ENCODE results near the gene SUN1. TPM values are rescaled to one million over a fixed set of nuclear protein-coding genes. Genes with fewer than 3 reads are reported as not detected.

Gene SUN1
- total RNA-seq, 1 donor from 2014 or later, result 183 TPM

- DNase-seq, result peak; percentile 12
- Histone ChIP-seq H3K9me3 (replicated peaks) (no peaks in the 10 kb centered on the region), H3K4me3 (no peak overlapping the region), H3K27me3 (ENCODE audit: low read depth) (peaks cover 22% of the 10 kb centered on the region), H3K4me1 (peaks cover 26% of the 10 kb centered on the region), H3K27ac (replicated peaks) (no peak overlapping the region), H3K36me3 (no peaks in the 10 kb centered on the region)
- TF ChIP-seq CTCF (IDR thresholded peaks at IDR 0.05; ENCODE audit: borderline replicate concordance), result no peak
- intact Hi-C loops (cut with micrococcal nuclease), result no loop called here
Observed at GRCh38 chr7:920351-921070, 88.2 kb downstream of the SUN1 start.

DNA sequence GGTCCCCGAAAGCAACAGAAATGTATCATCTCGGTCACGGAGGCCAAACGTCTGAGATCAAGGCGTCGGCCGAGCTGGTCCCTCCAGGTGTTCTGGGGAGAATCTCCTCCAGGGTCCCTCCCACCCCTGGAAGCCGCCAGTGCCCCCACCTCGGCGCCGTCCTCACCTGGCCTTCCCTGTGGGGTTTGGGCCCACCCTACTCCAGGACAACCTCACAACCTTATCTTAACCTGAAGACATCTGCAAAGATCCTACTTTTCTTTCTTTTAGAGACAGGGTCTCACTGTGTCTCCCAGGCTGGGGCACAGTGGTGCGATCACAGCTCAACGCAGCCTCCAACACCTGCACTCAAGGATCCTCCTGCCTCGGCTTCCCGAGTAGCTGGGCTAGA, 88.8 kb downstream of the SUN1 start:
- intact Hi-C loops (cut with micrococcal nuclease), result no loop called here
- H3K27me3 ChIP-seq (ENCODE audit: low read depth), result peaks cover 21% of the 10 kb centered on the region
- TF ChIP-seq CTCF (IDR thresholded peaks at IDR 0.05; ENCODE audit: borderline replicate concordance), result no peak
- no peak overlapping the region for H3K4me3 ChIP-seq
- DNase-seq, result no peak
- no peaks in the 10 kb centered on the region for H3K36me3 ChIP-seq
- peaks cover 28% of the 10 kb centered on the region for H3K4me1 ChIP-seq
- H3K9me3 ChIP-seq (replicated peaks), result no peaks in the 10 kb centered on the region
- H3K27ac ChIP-seq (replicated peaks), result no peak overlapping the region

- TF ChIP-seq CTCF (IDR thresholded peaks at IDR 0.05; ENCODE audit: borderline replicate concordance), result no peak
- Histone ChIP-seq H3K36me3 (no peaks in the 10 kb centered on the region), H3K4me3 (no peak overlapping the region), H3K9me3 (replicated peaks) (no peaks in the 10 kb centered on the region), H3K27ac (replicated peaks) (no peak overlapping the region), H3K4me1 (peaks cover 22% of the 10 kb centered on the region), H3K27me3 (ENCODE audit: low read depth) (peaks cover 21% of the 10 kb centered on the region)
- intact Hi-C loops (cut with micrococcal nuclease), result no loop called here
- DNase-seq, result peak; percentile 7
Observed at GRCh38 chr7:921581-922333, 89.5 kb downstream of the SUN1 start.

- H3K27ac ChIP-seq (replicated peaks), result peak overlapping the region; percentile 46
Observed at GRCh38 chr7:922334-923107, 90.2 kb downstream of the SUN1 start.

More at GRCh38 chr7:922334-923107, 90.2 kb downstream of the SUN1 start:
- Histone ChIP-seq H3K27me3 (ENCODE audit: low read depth) (peaks cover 21% of the 10 kb centered on the region), H3K9me3 (replicated peaks) (no peaks in the 10 kb centered on the region), H3K36me3 (no peaks in the 10 kb centered on the region), H3K4me3 (peak overlapping the region; percentile 29), H3K4me1 (peaks cover 21% of the 10 kb centered on the region)
- intact Hi-C loops (cut with micrococcal nuclease), result no loop called here
- DNase-seq, result no peak
- no peak for TF ChIP-seq CTCF (IDR thresholded peaks at IDR 0.05; ENCODE audit: borderline replicate concordance)
